ENCODE data around the gene STARD13.

Gene STARD13

DNA sequence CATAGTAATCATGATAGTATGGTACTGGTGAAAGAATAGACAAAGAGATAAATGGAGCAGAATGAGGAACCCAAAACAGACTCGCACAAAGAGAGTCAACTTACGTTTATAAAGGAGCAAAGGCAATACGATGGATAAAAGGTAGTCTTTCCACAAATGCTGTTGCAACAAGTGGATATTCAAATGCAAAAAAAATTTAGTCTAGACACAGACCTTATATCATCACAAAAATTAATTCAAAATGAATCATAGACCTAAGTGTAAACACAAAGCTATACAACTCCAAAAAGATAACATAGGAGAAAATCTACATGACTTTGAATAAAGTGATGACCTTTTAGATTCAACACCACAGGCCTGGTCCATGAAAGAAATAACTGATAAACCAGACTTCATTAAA is 137.7 kb downstream of the STARD13 start:
- no peak for DNase-seq (ENCODE audit: low read depth)

DNA sequence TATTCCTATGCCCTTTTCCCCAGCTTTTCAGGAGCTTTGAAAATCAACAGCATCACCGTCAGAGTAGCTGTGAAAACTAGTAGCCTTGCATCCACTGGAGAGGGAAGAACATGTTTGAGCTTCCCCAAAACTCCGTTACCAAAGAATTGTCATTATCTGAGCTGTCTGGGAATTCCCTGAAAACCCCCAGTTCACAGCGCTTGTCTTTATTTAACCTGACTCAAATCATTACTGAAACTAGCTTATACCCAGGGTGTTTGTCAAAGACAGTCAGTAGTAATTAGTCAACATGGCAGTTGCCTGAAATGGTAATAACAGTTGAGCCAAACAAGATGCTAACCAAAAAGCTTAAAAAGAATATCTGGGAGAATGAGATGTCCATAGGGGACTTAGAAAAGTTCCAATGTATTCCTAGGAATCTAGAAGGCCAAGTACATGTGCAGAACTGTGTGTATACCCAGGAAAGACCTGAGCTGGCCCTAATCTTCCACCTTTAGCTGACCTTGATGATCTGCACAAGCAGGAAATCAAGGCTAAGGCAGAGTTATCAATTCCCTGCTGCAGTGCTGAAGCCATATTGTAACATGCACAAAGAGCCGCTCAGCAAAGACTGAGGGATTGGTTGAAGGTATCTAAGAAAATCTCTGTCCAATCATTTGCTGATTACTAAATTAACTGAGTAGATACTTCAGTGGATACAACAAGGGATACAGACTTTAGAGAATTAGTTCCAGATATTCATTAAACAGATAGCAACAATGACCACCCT is 138.5 kb downstream of the STARD13 start:
- no peak for DNase-seq (ENCODE audit: low read depth)

DNA sequence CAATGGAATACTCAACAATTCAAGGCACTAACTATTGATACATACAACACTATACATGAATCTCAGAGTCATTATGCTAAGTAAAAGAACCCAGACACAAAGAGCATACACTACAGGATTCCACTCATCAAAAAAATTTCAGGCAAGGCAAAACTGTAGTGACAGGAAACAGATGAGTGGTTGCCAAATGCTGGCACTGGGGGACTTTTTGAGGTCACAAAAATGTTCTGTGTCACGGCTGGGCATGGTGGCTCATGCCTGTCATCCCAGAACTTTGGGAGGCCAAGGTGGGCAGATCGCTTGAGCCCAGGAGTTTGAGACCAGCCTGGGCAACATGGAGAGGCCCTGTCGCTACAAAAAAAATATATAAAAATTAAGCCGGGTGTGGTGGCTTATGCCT is 139.9 kb downstream of the STARD13 start:
- no peak for DNase-seq (ENCODE audit: low read depth)

DNA sequence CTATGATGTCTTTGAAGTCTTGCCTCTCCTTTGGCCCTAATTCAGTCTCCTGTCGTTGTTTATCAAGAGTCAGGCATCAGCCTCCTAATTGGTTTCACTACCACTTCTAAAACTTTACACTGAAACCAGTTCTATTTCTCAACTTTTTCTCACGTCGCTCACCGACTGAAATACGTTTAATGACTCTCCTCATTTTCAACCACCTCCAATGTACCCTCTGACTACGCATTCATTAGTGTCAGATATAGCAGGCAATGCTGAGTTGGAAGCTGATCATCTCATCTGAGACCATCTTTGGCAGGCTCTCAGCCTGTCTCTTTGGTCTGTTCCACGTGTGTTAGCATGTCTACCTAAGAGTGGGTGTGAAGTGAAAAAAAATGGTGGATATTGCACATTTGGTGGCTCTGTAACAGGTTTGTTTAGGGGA is 141.2 kb downstream of the STARD13 start:
- DNase-seq (ENCODE audit: low read depth) = no peak

DNA sequence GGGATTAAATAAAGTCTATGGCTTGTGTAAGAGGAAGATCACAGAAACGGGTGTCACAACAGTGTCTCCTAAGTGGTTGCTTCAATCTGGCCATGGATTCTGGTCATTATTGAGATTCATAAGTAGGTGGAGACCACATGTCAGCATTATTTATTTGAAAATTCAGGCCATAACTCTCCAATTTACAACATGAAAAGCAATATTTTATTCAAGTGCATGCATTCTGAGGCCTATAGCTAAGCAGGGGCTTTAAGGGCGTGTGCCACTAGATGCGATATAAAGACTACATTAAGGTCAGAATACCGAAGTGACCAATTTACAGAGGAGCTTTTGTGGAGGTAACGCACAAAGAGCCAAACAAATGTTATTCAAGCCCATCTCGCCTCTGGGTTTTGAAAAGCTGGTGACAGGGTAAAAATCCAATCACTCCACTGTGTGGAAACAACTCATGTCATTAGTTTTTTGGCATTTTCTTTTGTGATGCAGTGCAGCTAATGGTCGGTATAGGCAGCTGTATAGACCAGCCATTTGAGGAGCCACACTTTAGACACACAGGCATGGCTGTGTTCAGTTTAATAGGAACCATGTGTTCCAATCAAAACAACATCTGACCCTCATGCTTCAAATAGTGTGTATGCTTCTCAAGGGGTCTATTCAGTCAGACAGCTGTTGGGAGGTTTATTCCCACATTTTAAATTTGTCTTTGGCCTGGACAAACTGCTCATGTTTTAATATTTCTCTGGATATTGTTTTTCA is 145.6 kb downstream of the STARD13 start:
- no peak for DNase-seq (ENCODE audit: low read depth)

DNA sequence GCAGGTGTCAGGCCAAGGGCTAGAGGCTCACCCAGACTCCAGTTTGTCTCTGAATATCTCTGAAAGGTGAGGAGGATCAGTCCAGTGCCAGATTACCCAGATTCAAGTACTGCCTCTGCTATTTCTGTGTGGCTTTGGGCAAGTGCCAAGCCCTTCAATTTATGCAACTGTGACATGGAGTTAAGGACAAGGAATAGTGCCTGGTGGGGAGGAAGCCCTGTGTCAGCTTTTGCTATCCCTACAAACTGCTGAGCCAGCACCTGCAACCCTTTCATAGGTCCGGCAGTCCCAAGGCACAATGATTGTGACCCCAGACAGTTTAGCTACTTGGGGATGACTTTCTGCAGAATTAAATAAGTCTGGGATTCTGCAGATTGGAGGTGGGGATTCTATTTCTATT is 146.4 kb downstream of the STARD13 start:
- no peak for DNase-seq (ENCODE audit: low read depth)

DNA sequence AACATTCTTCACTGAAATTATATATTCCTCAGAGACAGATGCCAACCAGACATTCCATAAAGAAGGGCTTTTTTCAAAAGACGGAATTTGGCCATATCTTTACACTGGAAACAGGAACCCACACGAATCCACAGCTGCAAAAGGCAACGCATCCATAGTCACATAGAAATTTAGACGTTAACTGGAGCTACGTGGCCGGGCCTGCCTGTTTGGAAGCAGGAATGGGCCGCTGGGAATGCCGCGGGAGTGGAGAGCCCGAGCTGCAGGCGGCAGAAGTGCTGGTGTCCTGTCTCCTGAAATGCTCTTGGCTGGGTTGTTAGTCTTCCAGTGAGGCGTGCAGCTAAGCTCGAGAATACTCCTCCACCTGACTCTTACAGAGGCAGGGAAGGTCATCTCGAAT is 147.1 kb downstream of the STARD13 start:
- DNase-seq (ENCODE audit: low read depth) = no peak

DNA sequence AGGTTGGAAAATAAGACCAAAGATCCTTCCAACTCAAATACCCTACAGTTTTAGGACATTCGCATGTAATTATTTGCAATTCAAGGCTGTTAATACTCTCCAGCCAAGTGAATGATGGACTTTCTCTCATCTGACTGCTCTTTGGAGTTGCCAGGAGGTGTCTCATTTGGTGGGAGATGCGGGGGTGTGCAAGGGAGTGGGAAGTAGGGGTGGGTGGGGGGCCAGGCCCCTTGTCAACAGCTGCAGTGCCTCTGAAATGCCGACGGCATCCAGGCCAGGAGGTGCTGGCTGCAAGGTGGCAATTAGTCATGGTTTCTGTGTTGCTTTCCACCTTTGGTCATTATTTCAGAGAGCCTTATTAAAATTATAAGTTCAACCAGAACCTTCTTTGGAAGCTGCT is 147.8 kb downstream of the STARD13 start:
- DNase-seq (ENCODE audit: low read depth) = no peak

DNA sequence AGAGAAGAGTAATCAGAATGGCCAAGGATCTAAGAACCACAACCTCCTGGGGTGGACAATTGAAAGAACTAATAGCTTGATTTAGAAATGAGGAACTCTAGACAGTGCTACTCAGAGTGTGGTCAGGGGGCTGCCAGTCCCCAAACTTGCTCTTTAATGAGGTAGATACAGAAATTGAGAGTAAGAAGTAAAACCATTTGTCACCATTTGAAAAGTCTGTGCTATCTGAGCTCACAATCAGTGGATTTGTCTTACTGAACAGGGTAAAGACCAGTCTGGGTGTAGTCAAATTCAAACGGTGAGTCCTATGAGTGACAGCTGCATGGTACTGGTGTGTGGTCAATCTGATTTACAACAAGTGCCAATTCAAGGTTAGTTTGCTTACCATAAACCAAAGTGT is 150.5 kb downstream of the STARD13 start:
- DNase-seq (ENCODE audit: low read depth) = no peak

DNA sequence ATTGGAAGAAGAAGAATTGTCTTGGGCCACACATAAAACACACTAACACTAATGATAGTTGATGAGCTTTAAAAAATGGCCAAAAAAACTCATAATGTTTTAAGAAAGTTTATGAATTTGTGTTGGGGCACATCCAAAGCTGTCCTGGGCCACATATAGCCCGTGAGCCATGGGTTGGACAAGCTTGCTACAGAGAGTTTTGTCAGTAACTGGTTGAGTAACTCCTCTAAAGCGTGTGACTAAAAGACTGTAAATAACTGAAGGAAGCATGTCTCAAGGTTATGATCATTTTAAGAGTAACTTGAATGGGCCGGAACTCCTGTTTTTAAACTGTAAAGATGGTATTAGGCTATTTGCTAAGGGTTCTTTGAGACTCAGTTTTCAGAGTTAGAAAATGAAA is 151.3 kb downstream of the STARD13 start:
- no peak for DNase-seq (ENCODE audit: low read depth)

DNA sequence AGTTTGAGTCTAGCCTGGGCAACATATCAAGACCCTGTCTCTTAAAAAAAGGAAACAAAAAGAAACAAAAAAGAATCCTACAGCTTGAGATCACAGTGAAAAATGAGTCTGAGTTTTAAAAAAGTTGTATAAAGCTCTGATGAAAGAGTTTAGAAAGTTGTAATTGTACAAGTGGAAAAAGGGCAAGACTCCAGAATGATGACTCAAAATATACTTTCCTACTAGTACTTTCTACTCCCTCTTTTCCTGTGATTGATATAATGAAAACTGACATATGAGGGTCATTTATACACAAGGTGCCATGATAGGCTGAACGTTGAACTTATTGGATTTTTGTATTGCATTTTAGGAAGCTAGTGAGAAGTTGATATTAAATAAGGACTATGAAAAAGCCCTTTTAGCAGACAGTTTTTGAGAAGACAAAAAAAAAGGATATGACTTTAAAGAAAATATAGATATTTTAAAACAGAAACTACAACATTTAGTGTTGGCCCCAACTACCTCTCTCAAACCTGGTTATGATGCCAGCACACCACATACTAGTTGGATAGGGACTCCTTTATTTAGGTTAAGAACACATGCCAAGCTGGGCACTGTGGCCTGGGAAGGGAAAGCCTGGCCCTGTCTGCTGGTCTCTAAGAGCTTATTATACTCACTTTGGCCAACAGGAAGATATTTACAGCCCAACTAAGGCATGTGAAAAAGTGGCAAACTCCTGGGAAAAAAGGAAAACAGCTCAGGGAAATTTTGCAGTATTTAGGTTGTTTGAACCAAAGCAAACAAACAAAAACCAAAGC is 152.7 kb downstream of the STARD13 start:
- DNase-seq (ENCODE audit: low read depth) = peak; percentile 81

DNA sequence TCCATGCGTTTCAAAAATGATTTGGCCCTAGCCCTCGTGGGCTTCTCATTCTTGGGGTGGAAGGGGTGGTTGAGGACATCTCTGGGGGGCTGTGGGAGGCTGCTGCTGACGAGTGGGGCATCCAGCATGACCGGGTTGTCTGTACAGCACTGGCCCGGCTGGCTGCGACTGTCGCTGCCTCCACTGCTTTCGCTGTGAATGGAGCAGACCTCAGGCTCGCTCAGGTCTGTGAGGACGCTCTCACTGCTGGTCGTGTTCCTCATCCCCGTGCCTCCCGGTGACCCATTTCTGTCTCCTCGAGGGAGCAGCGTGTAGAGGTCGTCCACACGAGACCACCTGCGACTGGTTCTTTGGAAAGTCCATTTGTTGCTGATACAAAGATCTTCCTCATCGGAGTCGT is 155.7 kb downstream of the STARD13 start:
- DNase-seq (ENCODE audit: low read depth) = no peak

DNA sequence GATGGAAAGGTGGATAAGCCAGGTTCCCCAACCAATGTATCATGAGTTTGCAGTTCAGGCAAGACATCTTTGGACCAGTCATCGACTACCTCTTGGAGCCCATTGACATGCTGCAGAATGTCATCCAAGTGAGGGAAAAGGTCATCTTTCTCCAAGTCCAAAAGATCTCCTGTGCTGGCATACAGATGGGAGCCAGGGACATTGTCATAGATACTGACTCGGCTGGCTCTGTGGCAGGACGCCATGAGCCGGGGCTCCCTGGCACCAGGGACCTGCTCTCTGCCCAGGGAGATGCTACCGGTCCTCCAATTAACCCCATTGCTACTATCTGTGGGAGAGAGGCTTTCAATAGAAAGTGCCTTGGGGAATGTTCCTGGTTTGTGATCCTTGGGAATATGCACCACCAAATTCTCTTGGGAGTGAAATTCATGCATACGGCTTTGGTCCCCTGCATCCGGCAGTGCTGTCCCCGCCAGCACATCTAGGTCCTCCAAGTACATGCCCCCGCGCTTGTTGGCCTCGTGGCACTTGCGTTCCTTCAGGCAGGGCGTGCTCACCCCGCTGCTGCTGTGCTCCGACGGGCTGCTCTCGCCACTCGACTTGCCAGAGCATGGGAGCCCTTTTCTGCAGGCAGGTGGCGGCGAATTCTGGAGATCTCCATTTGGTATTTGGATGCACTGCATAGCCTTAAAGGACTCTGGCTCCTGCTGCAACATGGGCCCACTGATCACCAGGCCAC is 156.3 kb downstream of the STARD13 start:
- DNase-seq (ENCODE audit: low read depth) = no peak

DNA sequence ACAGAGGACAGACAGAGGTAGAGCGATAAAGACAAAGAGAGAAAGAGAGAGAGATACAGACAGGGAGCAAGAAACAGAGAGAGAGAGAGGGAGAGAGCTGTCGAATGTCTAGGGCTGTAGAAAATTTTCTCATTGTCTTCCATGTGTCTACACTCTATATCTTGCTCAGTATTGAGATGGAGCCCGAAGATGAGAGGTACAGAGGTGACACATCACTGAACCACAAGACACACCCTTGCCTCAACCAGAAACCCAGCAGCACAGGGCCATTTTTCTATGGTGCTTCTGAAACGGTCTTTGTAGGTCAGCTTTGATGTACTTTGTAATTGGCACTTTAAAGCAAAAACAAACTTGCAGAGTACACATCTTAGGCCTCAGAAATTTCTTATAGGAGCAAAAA is 157.4 kb downstream of the STARD13 start:
- no peak for DNase-seq (ENCODE audit: low read depth)

DNA sequence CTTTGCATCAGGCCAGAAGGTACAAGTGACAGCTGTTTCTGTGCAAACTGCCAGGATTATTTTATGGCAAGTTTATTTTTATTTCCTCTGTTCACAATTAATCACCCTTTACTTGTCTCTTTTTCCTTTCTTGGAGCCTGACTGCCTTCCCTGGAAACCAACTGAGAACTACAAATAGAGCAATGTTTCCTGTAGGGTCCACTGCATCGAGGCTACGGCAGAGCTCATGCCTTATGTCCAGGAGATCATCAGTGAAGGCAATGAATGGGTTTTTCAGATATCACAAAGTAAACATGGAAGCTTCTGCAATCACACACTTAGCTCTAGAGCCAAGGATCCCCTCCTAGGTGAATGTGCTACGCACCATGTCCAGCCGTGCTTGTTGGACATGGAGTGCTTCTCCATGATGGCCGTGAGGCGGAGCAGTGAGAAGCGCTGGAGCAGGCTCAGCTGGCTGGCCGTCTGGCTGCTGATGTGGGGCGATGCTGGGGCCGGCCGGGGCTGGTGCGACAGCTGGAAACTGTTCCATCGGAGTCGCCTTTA is 158.5 kb downstream of the STARD13 start:
- no peak for DNase-seq (ENCODE audit: low read depth)

DNA sequence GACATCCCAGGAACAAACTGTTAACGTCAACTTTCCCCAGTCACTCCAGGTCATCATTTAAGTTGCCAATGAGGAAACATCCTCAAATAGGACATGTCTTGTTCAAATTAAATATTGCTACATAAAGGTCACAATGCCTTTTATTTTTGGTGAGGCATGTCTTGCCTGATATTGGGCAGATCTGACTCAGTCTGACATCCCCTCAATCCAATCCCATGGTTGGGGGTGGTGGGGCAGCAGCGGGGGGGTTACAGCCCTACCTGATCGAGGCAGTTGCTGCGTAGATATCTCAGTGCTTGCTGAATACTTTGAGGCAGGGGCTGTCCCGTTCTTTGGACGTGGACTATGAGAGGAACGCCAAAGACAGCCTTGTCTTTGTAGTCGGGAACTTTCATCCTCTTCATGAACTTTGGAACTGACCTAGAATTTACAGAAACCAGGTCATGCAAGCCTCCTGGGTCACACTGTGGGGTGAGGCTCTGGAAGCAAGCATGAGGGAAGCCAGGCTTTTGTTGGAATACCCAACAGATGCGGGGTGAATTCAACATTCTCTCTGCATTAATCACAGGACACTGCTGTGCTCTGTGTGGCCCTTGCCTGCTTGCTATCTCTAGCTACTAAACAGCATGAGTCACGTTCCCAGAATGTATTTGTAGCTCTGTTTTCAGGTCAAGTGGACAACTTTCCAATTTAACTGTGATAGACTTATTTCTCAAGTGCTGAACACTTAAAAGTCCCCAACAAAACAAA is 159.6 kb downstream of the STARD13 start:
- peak; percentile 80 for DNase-seq (ENCODE audit: low read depth)

DNA sequence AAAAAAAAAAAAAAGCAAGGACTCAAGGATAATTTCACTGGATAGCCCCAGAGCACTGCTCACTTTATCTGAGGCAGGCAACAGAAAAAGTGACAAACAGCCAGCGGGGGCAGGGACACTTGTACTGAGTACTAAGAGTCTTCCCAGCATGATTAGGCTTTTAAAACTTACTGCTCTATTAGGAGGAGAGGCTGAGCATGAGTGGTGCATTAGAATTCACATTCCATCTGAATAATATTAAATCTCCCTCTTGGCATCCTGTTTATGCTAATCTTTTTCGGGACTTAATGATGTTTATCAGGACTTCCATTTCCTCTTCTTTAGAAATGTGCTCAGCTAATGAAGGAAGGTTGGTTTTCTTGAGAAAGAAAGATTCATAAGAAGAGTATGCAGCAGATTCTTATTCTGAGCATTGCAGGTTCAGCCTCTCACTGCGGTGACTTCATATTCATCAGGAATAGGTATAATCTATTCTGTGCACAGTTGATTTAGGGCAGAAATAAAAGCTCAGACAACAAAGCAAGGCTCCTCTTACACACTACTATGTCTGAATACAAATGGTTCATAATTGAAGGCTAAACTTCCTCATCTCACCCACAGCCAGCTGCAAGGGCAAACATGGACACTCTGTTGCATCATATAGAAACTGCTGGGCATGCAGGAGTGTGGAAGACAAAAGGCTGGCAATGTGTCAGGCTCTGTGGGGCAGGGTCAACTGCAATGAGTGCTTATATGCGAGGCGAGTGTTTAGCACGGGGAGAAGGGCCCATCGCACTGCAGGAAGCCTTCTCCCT is 162.3 kb downstream of the STARD13 start:
- DNase-seq (ENCODE audit: low read depth) = no peak

DNA sequence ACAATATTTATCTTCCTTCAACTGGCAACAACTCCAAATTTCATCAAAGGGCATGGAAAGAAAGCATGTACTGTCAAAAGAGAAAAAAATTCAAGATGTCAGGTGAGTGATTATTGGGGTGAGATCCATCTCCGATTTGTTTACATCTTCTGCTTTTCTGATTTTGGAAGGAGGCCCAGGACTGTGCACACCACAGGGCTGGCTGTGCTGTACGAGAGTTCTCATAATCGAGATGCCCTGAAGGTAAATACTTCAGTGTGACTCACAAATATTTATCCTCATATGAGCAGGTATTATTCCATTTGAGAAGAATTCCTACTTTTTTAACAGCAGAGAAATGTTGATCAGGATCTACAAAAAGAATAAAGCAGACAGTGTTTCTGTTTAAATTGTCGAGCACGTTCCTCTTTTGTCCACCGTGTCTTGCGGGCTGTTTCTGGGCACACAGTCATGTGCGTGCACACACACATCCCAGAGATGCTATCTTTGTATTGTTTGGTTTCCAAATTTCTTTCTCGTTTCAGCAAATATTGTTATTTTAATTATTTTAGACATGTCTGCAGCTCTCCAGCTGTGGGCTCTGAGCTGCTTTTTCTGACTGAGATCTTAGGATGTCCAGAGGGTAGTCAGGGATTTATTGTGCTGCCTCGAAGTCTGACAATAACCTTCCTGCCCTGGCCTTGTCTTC is 165.6 kb downstream of the STARD13 start:
- no peak for DNase-seq (ENCODE audit: low read depth)

DNA sequence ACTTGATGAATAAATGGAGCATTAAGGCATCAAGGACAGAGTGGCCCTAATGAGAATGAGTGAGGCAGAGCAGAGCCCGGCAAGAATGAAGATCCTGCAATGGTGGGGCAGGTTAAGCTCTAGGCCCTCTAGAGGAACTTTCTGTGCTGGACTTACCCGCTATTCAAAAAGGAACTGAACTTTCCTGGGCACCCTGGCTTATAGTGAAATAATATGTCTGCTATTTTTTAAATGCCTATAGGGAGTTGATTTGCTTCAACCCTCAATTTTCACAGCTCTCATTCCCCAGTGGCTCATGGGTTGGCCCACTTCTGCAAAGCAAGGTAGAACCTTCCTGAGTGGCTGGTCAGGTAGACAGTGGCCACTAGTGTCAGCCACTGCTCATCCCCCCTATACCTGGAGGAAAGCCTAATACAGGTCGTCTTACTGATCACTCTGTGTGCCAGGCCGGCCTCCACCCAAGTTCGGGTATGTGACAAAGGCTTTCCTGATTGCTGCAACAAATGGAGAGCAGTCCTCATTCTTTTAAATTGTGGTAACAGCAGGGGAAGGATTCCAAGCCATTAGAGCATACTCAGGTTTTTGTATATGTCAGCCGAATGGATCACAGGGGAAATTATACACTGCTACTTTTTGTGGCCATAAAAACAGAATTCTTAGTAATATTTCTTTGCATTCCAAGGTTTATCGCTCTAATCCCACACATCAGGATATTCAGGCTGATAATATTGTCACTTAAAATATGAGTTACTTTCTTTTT is 166.4 kb downstream of the STARD13 start:
- no peak for DNase-seq (ENCODE audit: low read depth)

All from stromal cell of bone marrow (primary cell).